A549 (cell line): Measurements from ENCODE around the gene CNGA1. TPM values are rescaled to one million over a fixed set of nuclear protein-coding genes. Genes with fewer than 3 reads are reported as not detected.

ENCODE experiments used
- ATAC-seq, 2 experiments: fragments of 200-7000 bp in 1 of 2; fragments of >200 bp in 1 of 2; cut with Nextera tagmentation in 1 of 2; cut with Tn5 transposase in 1 of 2; 3 replicates each; pipeline versions ENCODE4 v1.8.0 to v1.9.1; 2018 to 2020; ENCODE audit warnings: mild to moderate bottlenecking in 1 of 2, moderate library complexity in 1 of 2
- CTCF ChIA-PET: fragments of 300-600 bp; sonication (Branson Sonifier 250); formaldehyde crosslinking; extraction: SDS; loops from one replicate; lab custom pipeline; 2021; ENCODE audit warnings: antibody characterized with exemption, inconsistent platforms; lab: Yijun Ruan, JAX
- POLR2A ChIA-PET: fragments of 350-600 bp; formaldehyde crosslinking; extraction: SDS; loops from one replicate; lab custom pipeline; 2021; ENCODE audit warnings: antibody characterized with exemption, inconsistent platforms; lab: Yijun Ruan, JAX
- DNase-seq, 2 experiments: peaks; one replicate each; pipeline versions ENCODE4 v3.0.0 to v3.0.0-alpha.2; 2011 to 2016; ENCODE audit warnings: low read depth in 1 of 2, low spot score in 1 of 2
- FAIRE-seq: peaks from 2 replicates; lab custom pipeline; 2011; peaks lifted over from hg19 to GRCh38; lab: Jason Lieb, UNC
- H3K27ac ChIP-seq, 2 experiments: fragments of >200 bp; sonication (Bioruptor Twin); formaldehyde crosslinking; 3 replicates each; pipeline ENCODE4 v1.5.1; 2016 to 2017
- H3K4me1 ChIP-seq: fragments of >200 bp; sonication (Bioruptor Twin); formaldehyde crosslinking; 3 replicates; pipeline ENCODE4 v1.6.1; 2016
- H3K4me2 ChIP-seq: fragments of >200 bp; sonication (Bioruptor Twin); formaldehyde crosslinking; 3 replicates; pipeline ENCODE4 v1.6.1; 2016
- H3K4me3 ChIP-seq: fragments of >200 bp; sonication (Bioruptor Twin); formaldehyde crosslinking; 3 replicates; pipeline ENCODE4 v1.5.1; 2016
- H3K9me3 ChIP-seq: fragments of >200 bp; sonication (Bioruptor Twin); formaldehyde crosslinking; 3 replicates; pipeline ENCODE4 v1.6.1; 2016
- CBX8 ChIP-seq: fragments of 200-600 bp; sonication (generic); IDR thresholded peaks from 2 replicates; pipeline ENCODE4 v1.6.1; 2016
- CHD2 ChIP-seq: fragments of 150-350 bp; IDR thresholded peaks from 2 replicates; pipeline ENCODE4 v1.6.1; 2014; ENCODE audit warnings: low read length; ENCODE audit not compliant: partially characterized antibody
- E2F6 ChIP-seq: IDR thresholded peaks from 2 replicates; pipeline ENCODE4 v1.6.1; 2012; ENCODE audit warnings: low read depth, borderline replicate concordance
- EHMT2 ChIP-seq: fragments of 200-600 bp; sonication (generic); IDR thresholded peaks from 2 replicates; pipeline ENCODE4 v1.6.1; 2016; ENCODE audit warnings: antibody characterized with exemption, low read depth, mild to moderate bottlenecking, moderate library complexity
- EP300 ChIP-seq, 2 experiments: fragments of >200 bp; sonication (Bioruptor Twin); formaldehyde crosslinking; IDR thresholded peaks; 2 replicates in 1 of 2; 3 replicates in 1 of 2; pipeline ENCODE4 v1.6.1; 2016 to 2017
- FOSB ChIP-seq: fragments of 250-450 bp; sonication (Bioruptor Pico); IDR thresholded peaks from 2 replicates; pipeline ENCODE4 v1.5.0; 2020; ENCODE audit warnings: mild to moderate bottlenecking, moderate library complexity
- FOXS1 ChIP-seq: fragments of 250-450 bp; sonication (Bioruptor Pico); IDR thresholded peaks from 2 replicates; pipeline ENCODE4 v1.5.0; 2020; ENCODE audit warnings: mild to moderate bottlenecking, moderate library complexity
- GATA3 ChIP-seq: IDR thresholded peaks from 2 replicates; pipeline ENCODE4 v1.6.1; 2012; ENCODE audit warnings: borderline replicate concordance
- HDAC2 ChIP-seq: fragments of 200-600 bp; sonication (generic); IDR thresholded peaks from 2 replicates; pipeline ENCODE4 v1.6.1; 2016
- HOXB13 ChIP-seq: fragments of 250-450 bp; sonication (Bioruptor Pico); IDR thresholded peaks from 2 replicates; pipeline ENCODE4 v1.5.0; 2020; ENCODE audit warnings: low read depth, mild to moderate bottlenecking, moderate library complexity
- HOXB5 ChIP-seq: fragments of 250-450 bp; sonication (Bioruptor Pico); IDR thresholded peaks from 2 replicates; pipeline ENCODE4 v1.5.0; 2020; ENCODE audit warnings: mild to moderate bottlenecking, moderate library complexity
- JUNB ChIP-seq: fragments of >200 bp; sonication (Bioruptor Twin); formaldehyde crosslinking; IDR thresholded peaks from 2 replicates; pipeline ENCODE4 v1.6.1; 2016
- KDM5A ChIP-seq: fragments of 200-600 bp; sonication (generic); IDR thresholded peaks from 2 replicates; pipeline ENCODE4 v1.6.1; 2016; ENCODE audit warnings: antibody characterized with exemption, mild to moderate bottlenecking
- MYC ChIP-seq: IDR thresholded peaks from 2 replicates; pipeline ENCODE4 v1.6.1; 2012; ENCODE audit warnings: mild to moderate bottlenecking, inconsistent platforms, low read length, improper control_type of control experiment, borderline replicate concordance
- NPAS2 ChIP-seq: fragments of 250-450 bp; sonication (Bioruptor Pico); IDR thresholded peaks from 2 replicates; pipeline ENCODE4 v1.8.0; 2022; ENCODE audit warnings: mild to moderate bottlenecking, moderate library complexity, borderline replicate concordance
- NR3C1 ChIP-seq: fragments of >200 bp; sonication (Bioruptor Twin); formaldehyde crosslinking; IDR thresholded peaks from 3 replicates; pipeline ENCODE4 v1.6.1; 2017
- PHF8 ChIP-seq: fragments of 200-600 bp; sonication (generic); IDR thresholded peaks from 2 replicates; pipeline ENCODE4 v1.6.1; 2016; ENCODE audit warnings: low read depth, mild to moderate bottlenecking, antibody characterized with exemption, moderate library complexity, borderline replicate concordance
- POLR2AphosphoS2 ChIP-seq: conservative IDR thresholded peaks from 2 replicates; pipeline ENCODE4 v1.6.1; 2012; ENCODE audit warnings: low read length, improper control_type of control experiment, inconsistent platforms
- RAD21 ChIP-seq, 2 experiments: fragments of >200 bp in 1 of 2; sonication (Bioruptor Twin) in 1 of 2; formaldehyde crosslinking in 1 of 2; IDR thresholded peaks in 1 of 2; conservative IDR thresholded peaks in 1 of 2; 2 replicates in 1 of 2; 3 replicates in 1 of 2; pipeline ENCODE4 v1.6.1; 2012 to 2018; ENCODE audit warnings: inconsistent platforms in 1 of 2
- RFX5 ChIP-seq: fragments of 450-650 bp; IDR thresholded peaks from 2 replicates; pipeline ENCODE4 v1.7.1; 2014; ENCODE audit warnings: antibody characterized with exemption, mild to moderate bottlenecking, moderate library complexity
- SREBF2 ChIP-seq: fragments of 450-650 bp; IDR thresholded peaks from 2 replicates; pipeline ENCODE4 v1.6.1; 2014; ENCODE audit warnings: mild to moderate bottlenecking, moderate library complexity
- TP53 ChIP-seq: fragments of 250-450 bp; sonication (Bioruptor Pico); IDR thresholded peaks from 2 replicates; pipeline ENCODE4 v1.5.0; 2021; ENCODE audit warnings: mild to moderate bottlenecking, moderate library complexity
- ZFP36 ChIP-seq: fragments of 450-650 bp; IDR thresholded peaks from 2 replicates; pipeline ENCODE4 v1.6.1; 2014; ENCODE audit warnings: borderline replicate concordance; ENCODE audit not compliant: partially characterized antibody
- ZNF302 ChIP-seq: fragments of 250-450 bp; sonication (Bioruptor Pico); IDR thresholded peaks from 2 replicates; pipeline ENCODE4 v1.9.0; 2021; ENCODE audit warnings: inconsistent platforms, mild to moderate bottlenecking, moderate library complexity
- WGBS: methylation state at CpG from one replicate; pipeline ENCODE4 v1.1.6; 2017; ENCODE audit errors: missing lambda C conversion rate; 5-methylcytosine and 5-hydroxymethylcytosine counted together
- polyA plus RNA-seq, 4 experiments: library from polyadenylated mRNA; depleted of rRNA in 3 of 4; stranded (reverse); fragments of >200 nt; fragmentation: RNase III in 1 of 4; extraction: RNeasy Plus Mini Kit Qiagen cat#74134 plus additional on column Dnase treatment in 1 of 4; gene quantifications; 2 replicates in 3 of 4; 3 replicates in 1 of 4; pipeline ENCODE4 v1.2.3, GENCODE V29; 2011 to 2017
- TF ChIP-seq, protein P1 (sequence below): IDR thresholded peaks from 2 replicates; pipeline ENCODE4 v1.6.1; 2012
- TF ChIP-seq, protein P2 (sequence below): fragments of 150-350 bp; IDR thresholded peaks from 2 replicates; pipeline ENCODE4 v1.6.1; 2014; ENCODE audit warnings: low read depth, mild to moderate bottlenecking, low read length
- TF ChIP-seq, protein P3 (sequence below): IDR thresholded peaks from 2 replicates; pipeline ENCODE4 v1.6.1; 2012
- TF ChIP-seq, protein P4 (sequence below): fragments of >200 bp; sonication (Bioruptor Twin); formaldehyde crosslinking; IDR thresholded peaks from 2 replicates; pipeline ENCODE4 v1.6.1; 2016

CNGA1 gene
- polyA plus RNA-seq, 2 of the 4 experiments (the other 2 are of a cell fraction) = 0.12 TPM; not detected in 1

- Histone ChIP-seq H3K4me2 (no peak overlapping the region), H3K9me3 (no peaks in the 10 kb centered on the region), H3K27ac (no peak overlapping the region), H3K4me1 (no peaks in the 10 kb centered on the region), H3K4me3 (no peak overlapping the region)
- no peak for DNase-seq
- TF ChIP-seq POLR2AphosphoS2 (no peak), PHF8 (no peak), ZNF302 (CRISPR knock-in tag) (no peak), KDM5A (no peak), FOSB (CRISPR knock-in tag) (no peak), GATA3 (no peak), JUNB (no peak), MYC (no peak), CBX8 (no peak), CHD2 (no peak)
- TF ChIP-seq, protein P1, sequence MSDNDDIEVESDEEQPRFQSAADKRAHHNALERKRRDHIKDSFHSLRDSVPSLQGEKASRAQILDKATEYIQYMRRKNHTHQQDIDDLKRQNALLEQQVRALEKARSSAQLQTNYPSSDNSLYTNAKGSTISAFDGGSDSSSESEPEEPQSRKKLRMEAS = no peak
- no peak for FAIRE-seq
- ChIA-PET CTCF (interaction anchor here (0.7 to 2.6 kb wide), 2 partner anchors 54 to 57 kb away, joined by 3 to 19 read pairs; no protein-coding TSS in a partner anchor), POLR2A (no interaction called here)
- no peak for ATAC-seq
Measured at GRCh38 chr4:48032721-48033120, 16.2 kb upstream of the CNGA1 start.

DNA sequence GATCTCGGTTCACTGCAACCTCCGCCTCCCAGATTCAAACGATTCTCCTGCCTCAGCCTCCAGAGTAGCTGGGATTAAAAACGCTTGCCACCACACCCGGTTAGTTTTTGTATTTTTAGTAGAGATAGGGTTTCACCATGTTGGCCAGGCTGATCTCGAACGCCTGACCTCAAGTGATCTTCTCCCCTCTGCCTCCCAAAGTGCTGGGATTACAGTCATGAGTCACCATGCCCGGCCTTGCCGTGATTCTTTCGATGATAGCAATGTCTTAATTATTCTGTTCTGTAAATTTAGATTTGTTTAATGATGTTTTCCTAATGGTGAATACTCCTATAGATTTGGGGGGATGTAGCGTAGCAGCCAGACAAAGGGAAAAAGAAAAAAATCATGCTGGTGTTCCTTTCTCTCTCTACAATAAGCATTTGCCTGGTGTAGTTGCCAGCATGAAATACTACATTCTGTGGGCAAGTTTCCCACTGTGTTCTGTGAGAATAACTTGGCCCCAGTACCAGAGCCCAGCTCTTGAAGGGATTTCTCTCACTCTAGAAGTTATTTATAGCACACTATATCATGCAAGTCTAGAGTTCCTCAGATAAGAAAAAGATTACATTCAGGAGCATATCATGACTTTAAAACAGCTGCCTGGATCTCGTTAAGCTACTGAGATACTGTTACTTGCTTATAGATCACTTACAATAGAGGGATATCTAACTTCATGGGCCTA is 15.5 kb upstream of the CNGA1 start:
- FAIRE-seq (no peak), DNase-seq (no peak), ATAC-seq (no peak)
- no peak overlapping the region for H3K27ac ChIP-seq
- no peaks in the 10 kb centered on the region for H3K9me3 ChIP-seq
- H3K4me3 ChIP-seq = no peak overlapping the region
- CTCF ChIA-PET = interaction anchor here (0.7 kb wide), 1 partner anchor 58 kb away, joined by 3 read pairs; no protein-coding TSS in a partner anchor
- POLR2A ChIA-PET = no interaction called here
- TF ChIP-seq SREBF2 (no peak), RAD21 (conservative IDR thresholded peaks at IDR 0.05 in 1 of 2, IDR thresholded peaks at IDR 0.05 in 1 of 2) (no peak), EP300 (IDR thresholded peaks at IDR 0.05) (no peak), PHF8 (no peak), EHMT2 (no peak), E2F6 (no peak), TP53 (CRISPR knock-in tag) (no peak), KDM5A (no peak), HOXB13 (no peak), NPAS2 (CRISPR knock-in tag) (no peak), NR3C1 (no peak), CBX8 (no peak), HDAC2 (no peak), HOXB5 (CRISPR knock-in tag) (no peak), FOSB (CRISPR knock-in tag) (no peak)
- TF ChIP-seq, protein P2, sequence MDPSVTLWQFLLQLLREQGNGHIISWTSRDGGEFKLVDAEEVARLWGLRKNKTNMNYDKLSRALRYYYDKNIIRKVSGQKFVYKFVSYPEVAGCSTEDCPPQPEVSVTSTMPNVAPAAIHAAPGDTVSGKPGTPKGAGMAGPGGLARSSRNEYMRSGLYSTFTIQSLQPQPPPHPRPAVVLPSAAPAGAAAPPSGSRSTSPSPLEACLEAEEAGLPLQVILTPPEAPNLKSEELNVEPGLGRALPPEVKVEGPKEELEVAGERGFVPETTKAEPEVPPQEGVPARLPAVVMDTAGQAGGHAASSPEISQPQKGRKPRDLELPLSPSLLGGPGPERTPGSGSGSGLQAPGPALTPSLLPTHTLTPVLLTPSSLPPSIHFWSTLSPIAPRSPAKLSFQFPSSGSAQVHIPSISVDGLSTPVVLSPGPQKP = no peak
- 52% methylated on average over 12 of the region's 12 CpGs for WGBS
- no peak overlapping the region for H3K4me2 ChIP-seq
- H3K4me1 ChIP-seq = no peaks in the 10 kb centered on the region

GRCh38 chr4:48030470-48030869 is 14.0 kb upstream of the CNGA1 start:
- no peak overlapping the region for H3K4me3 ChIP-seq
- no peaks in the 10 kb centered on the region for H3K4me1 ChIP-seq
- DNase-seq = no peak
- ATAC-seq = no peak
- H3K9me3 ChIP-seq = no peaks in the 10 kb centered on the region
- ChIA-PET CTCF (no interaction called here), POLR2A (no interaction called here)
- no peak for FAIRE-seq
- H3K27ac ChIP-seq = no peak overlapping the region
- 57% methylated on average over 3 of the region's 3 CpGs for WGBS
- TF ChIP-seq CBX8 (no peak), FOXS1 (CRISPR knock-in tag) (no peak), RFX5 (no peak), ZFP36 (no peak), RAD21 (conservative IDR thresholded peaks at IDR 0.05 in 1 of 2, IDR thresholded peaks at IDR 0.05 in 1 of 2) (no peak)
- TF ChIP-seq, protein P3, sequence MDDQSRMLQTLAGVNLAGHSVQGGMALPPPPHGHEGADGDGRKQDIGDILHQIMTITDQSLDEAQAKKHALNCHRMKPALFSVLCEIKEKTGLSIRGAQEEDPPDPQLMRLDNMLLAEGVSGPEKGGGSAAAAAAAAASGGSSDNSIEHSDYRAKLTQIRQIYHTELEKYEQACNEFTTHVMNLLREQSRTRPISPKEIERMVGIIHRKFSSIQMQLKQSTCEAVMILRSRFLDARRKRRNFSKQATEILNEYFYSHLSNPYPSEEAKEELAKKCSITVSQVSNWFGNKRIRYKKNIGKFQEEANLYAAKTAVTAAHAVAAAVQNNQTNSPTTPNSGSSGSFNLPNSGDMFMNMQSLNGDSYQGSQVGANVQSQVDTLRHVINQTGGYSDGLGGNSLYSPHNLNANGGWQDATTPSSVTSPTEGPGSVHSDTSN = no peak
- TF ChIP-seq, protein P4, sequence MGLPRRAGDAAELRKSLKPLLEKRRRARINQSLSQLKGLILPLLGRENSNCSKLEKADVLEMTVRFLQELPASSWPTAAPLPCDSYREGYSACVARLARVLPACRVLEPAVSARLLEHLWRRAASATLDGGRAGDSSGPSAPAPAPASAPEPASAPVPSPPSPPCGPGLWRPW = no peak
- no peak overlapping the region for H3K4me2 ChIP-seq
